K562 (cell line): ENCODE results near the gene CPSF4. TPM values are rescaled to one million over a fixed set of nuclear protein-coding genes. Genes with fewer than 3 reads are reported as not detected.

ENCODE experiments used
- ARID1B ChIP-seq: fragments of 450-650 bp; IDR thresholded peaks from 2 replicates; pipeline ENCODE4 v1.6.1; 2016; ENCODE audit warnings: antibody characterized with exemption, mild to moderate bottlenecking, inconsistent platforms
- ELK3 ChIP-seq: fragments of 450-650 bp; formaldehyde crosslinking; IDR thresholded peaks from 2 replicates; pipeline ENCODE4 v1.4.0; 2020; ENCODE audit warnings: mild to moderate bottlenecking
- FOSL1 ChIP-seq: fragments of 200-800 bp; sonication (Bioruptor generic); conservative IDR thresholded peaks from 2 replicates; pipeline ENCODE4 v1.6.1; 2016; ENCODE audit warnings: missing genetic modification characterization, missing compliant biosample characterization
- LEF1 ChIP-seq: fragments of 450-650 bp; IDR thresholded peaks from 2 replicates; pipeline ENCODE4 v1.6.1; 2016; ENCODE audit warnings: mild to moderate bottlenecking
- MBD1 ChIP-seq: fragments of 250-450 bp; sonication (Bioruptor Pico); IDR thresholded peaks from 2 replicates; pipeline ENCODE4 v1.8.0; 2022; ENCODE audit warnings: inconsistent platforms
- MCM2 ChIP-seq: fragments of 450-650 bp; IDR thresholded peaks from 2 replicates; pipeline ENCODE4 v1.6.1; 2017; ENCODE audit warnings: low read depth, mild to moderate bottlenecking
- MEF2A ChIP-seq: IDR thresholded peaks from 2 replicates; pipeline ENCODE4 v1.6.1; 2011; ENCODE audit warnings: low read depth, mild to moderate bottlenecking, low read length, moderate library complexity; ENCODE audit not compliant: control insufficient read depth
- POLR2AphosphoS5 ChIP-seq: IDR thresholded peaks from 2 replicates; pipeline ENCODE4 v1.6.1; 2011; ENCODE audit warnings: mild to moderate bottlenecking, low read depth, low read length, moderate library complexity; ENCODE audit not compliant: control insufficient read depth, insufficient read depth
- RFX7 ChIP-seq: fragments of 250-450 bp; sonication (Bioruptor Pico); IDR thresholded peaks from 2 replicates; pipeline ENCODE4 v1.5.1; 2021; ENCODE audit warnings: mild to moderate bottlenecking
- SIN3B ChIP-seq: fragments of 450-650 bp; IDR thresholded peaks from 2 replicates; pipeline ENCODE4 v1.6.1; 2017; ENCODE audit warnings: low read depth, mild to moderate bottlenecking, moderate library complexity
- SP2 ChIP-seq: IDR thresholded peaks from 2 replicates; pipeline ENCODE4 v1.6.1; 2011; ENCODE audit warnings: mild to moderate bottlenecking, low read depth, low read length, moderate library complexity; ENCODE audit not compliant: poor library complexity, severe bottlenecking; ENCODE audit errors: extremely low read depth
- SRSF3 ChIP-seq: fragments of 200-400 bp; formaldehyde crosslinking; IDR thresholded peaks from 2 replicates; pipeline ENCODE4 v1.6.1; 2016; ENCODE audit warnings: mild to moderate bottlenecking, low read length, moderate library complexity; ENCODE audit not compliant: insufficient read depth
- TGIF2 ChIP-seq: sonication (generic); formaldehyde crosslinking; IDR thresholded peaks from 2 replicates; pipeline ENCODE4 v1.8.1; 2022; ENCODE audit warnings: mild to moderate bottlenecking, missing genetic modification reagents, moderate library complexity
- THAP7 ChIP-seq: fragments of 250-450 bp; sonication (Bioruptor Pico); IDR thresholded peaks from 2 replicates; pipeline ENCODE4 v1.5.0; 2021
- TRIM28 ChIP-seq: fragments of 450-650 bp; IDR thresholded peaks from 2 replicates; pipeline ENCODE4 v1.6.1; 2017
- ZBTB33 ChIP-seq: sonication (generic); formaldehyde crosslinking; IDR thresholded peaks from 2 replicates; pipeline ENCODE4 v1.8.1; 2023; ENCODE audit warnings: mild to moderate bottlenecking, missing genetic modification reagents
- ZNF165 ChIP-seq: fragments of 250-450 bp; sonication (Bioruptor Pico); IDR thresholded peaks from 2 replicates; pipeline ENCODE4 v1.4.0; 2020; ENCODE audit warnings: borderline replicate concordance
- ZNF217 ChIP-seq: sonication (generic); formaldehyde crosslinking; IDR thresholded peaks from 2 replicates; pipeline ENCODE4 v1.8.0; 2022; ENCODE audit warnings: mild to moderate bottlenecking, missing genetic modification reagents
- ZNF277 ChIP-seq: fragments of 250-450 bp; sonication (Bioruptor Pico); IDR thresholded peaks from 2 replicates; pipeline ENCODE4 v1.8.0; 2022; ENCODE audit warnings: inconsistent platforms, mild to moderate bottlenecking, moderate library complexity, borderline replicate concordance
- ZNF316 ChIP-seq: fragments of 450-650 bp; IDR thresholded peaks from 2 replicates; pipeline ENCODE4 v1.6.1; 2016
- polyA plus RNA-seq, 8 experiments: library from polyadenylated mRNA; depleted of rRNA in 4 of 8; stranded (reverse) in 5 of 8; unstranded in 3 of 8; fragments of >200 nt; fragmentation: Nextera tagmentation in 2 of 8; fragmentation: Illumina TruSeq in 1 of 8; extraction: Ambion mirVana in 2 of 8; extraction: Trizol in 1 of 8; gene quantifications; 2 replicates each; pipeline versions ENCODE4 v1.2.1 to v1.2.3, GENCODE V29; 2011 to 2014; ENCODE audit warnings: inconsistent platforms in 1 of 8, missing spikeins in 1 of 8
- total RNA-seq, 7 experiments: library from RNA; depleted of rRNA in 6 of 7; stranded (reverse); fragments of >200 nt in 6 of 7; fragmentation: Illumina TruSeq in 2 of 7; extraction: Trizol in 2 of 7; gene quantifications; 2 replicates each; pipeline versions ENCODE4 v1.2.1 to v1.2.3, GENCODE V29; 2011 to 2021; ENCODE audit warnings: low replicate concordance in 1 of 7

Gene CPSF4
- total and polyA plus RNA-seq, 9 of the 15 experiments (the other 6 are each of a cell fraction or from before 2014, with no cell fraction given), result 16.9 to 118 (median 71.7) TPM

- peak; percentile 8; the same call in 1 of the 2 replicates for TF ChIP-seq THAP7
- no peak for TF ChIP-seq TRIM28
- no peak for TF ChIP-seq LEF1
- no peak for TF ChIP-seq MBD1 (CRISPR knock-in tag)
- TF ChIP-seq ZNF316, result peak; percentile 46
- TF ChIP-seq ZBTB33 (CRISPR knock-in tag), result no peak
- TF ChIP-seq MEF2A, result no peak
- TF ChIP-seq FOSL1 (tag), result peak; percentile 26; the same call in 1 of the 2 replicates
- TF ChIP-seq ARID1B, result peak; percentile 54; the same call in 1 of the 2 replicates
- TF ChIP-seq SIN3B, result peak; percentile 76
- peak; percentile 69 for TF ChIP-seq POLR2AphosphoS5
- no peak for TF ChIP-seq MCM2
- TF ChIP-seq RFX7 (CRISPR knock-in tag), result no peak
- TF ChIP-seq TGIF2 (CRISPR knock-in tag), result 0 out of 2 replicates have a peak, but pooled peaks have one; percentile 45
- peak; percentile 96 for TF ChIP-seq SP2
- no peak for TF ChIP-seq ELK3 (CRISPR knock-in tag)
- TF ChIP-seq SRSF3, result no peak
- no peak for TF ChIP-seq ZNF165
- no peak for TF ChIP-seq ZNF217 (CRISPR knock-in tag)
- TF ChIP-seq ZNF277 (CRISPR knock-in tag), result no peak
Observed at GRCh38 chr7:99472561-99473314, 34.0 kb downstream of the CPSF4 start, which contains the start of gene ZNF789 (continued).
